ENCODE results near the gene TNFAIP2. TPM values are rescaled to one million over a fixed set of nuclear protein-coding genes. Genes with fewer than 3 reads are reported as not detected.
"Not testable (repeated sequence)": the region's sequence is repeated elsewhere in the genome, so short reads cannot be mapped to it uniquely, and the experiment has no call there.

The TNFAIP2 gene
- total RNA-seq, 1 experiment from 2014 or later = 9.4 TPM

DNA sequence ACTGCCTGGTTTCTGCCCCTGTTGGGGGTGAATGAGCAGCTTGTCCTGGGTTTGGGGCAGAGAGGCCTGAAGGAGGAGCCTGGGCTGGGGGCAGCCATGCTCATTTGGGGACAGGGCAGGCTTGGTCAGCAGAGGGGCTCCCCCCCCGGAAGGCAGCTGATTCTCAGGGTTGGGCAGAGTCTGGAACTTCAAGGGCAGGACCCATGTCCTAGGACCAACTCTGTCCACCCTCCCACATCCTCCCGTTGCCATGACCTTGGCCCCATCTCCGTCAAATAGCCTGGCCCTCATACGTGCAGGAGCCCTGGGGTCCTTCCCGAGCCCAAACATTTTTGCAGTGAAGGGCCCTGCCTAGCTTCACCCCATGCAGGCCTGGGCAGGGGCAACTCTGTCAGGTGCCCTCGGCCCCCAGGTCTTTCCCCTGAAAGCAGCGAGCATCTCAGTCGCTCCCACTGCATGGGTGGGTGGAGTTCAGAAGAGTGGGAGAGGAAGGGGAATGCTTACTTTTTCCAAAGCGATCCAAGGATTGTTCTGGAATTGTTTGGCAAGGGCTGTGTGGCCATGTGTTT lies 32.6 kb downstream of the TNFAIP2 start:
- DNase-seq (ENCODE audit: low read depth) = no peak

DNA sequence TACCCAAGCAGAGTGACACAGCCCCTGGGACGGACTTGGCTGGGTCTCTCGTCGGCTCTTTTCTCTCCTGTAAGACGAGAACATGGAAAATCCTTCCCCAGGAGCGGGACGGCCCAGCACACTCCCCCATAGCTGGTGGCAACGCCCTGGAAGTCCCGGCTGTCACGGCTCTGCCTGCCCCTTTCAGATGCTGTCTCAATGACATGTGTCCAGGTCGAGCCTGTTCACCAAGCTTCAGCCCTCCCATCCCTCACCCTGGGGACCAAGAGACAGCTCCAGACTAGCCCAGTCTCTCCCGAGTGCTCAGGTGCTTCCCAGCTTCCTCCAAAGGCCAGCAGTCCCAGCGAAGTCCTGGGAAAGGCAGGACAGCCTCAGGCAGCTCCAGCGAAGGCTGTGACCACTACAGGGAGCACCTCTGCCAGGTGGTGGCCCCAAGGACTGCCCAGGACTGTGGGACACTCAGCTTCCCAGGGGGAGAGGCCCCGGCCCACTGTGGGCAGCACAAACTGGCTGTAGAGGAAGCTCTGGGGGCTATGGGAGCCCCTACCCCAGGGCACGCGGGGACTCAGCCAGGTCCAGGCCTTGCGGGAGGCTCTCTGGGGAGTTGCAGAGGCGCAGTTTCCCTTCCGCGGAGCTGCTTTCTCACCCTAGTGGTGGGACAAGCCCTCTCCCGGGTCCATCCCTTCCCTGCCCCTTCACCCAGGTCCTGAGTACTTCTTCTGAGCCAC lies 33.6 kb downstream of the TNFAIP2 start:
- DNase-seq (ENCODE audit: low read depth) = no peak

DNA sequence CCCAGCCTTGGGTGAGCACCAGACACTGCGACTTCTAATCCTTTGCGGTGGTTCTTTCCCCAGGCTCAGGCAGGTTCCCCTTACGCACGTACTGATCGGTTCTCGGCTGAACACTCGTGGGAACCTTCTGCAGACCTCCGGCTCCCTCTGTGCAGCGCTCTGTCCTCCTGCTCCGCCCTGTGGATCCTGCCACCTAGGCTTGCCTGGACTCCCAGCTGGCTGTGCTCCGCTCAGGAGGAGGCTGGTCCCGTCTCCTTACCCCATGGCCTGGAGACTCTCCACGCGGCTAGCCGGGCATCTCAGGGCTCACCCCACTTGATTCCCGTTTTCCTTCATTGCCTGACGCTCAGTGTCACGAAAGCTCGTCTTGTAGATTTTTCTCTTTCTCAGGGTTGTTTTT lies 34.7 kb downstream of the TNFAIP2 start:
- no peak for DNase-seq (ENCODE audit: low read depth)

DNA sequence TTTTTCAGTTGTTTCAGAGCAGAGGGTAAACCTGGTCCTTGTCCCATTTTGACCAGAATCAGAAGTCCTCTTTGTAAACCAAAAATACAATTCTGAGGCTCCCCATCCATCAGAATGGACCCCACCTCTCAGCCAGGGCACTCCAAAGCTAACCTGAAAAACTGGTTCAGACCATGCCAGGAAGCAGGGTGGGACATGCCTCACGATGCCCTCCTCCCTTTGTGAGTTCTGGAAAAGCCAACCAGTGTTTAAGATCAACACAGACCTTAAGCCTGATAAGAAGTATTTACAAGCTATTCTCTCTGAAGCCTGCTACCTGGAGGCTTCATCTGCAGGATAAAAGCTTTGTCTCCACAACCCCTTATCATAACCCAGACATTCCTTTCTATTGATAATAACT lies 35.4 kb downstream of the TNFAIP2 start:
- DNase-seq (ENCODE audit: low read depth) = no peak

DNA sequence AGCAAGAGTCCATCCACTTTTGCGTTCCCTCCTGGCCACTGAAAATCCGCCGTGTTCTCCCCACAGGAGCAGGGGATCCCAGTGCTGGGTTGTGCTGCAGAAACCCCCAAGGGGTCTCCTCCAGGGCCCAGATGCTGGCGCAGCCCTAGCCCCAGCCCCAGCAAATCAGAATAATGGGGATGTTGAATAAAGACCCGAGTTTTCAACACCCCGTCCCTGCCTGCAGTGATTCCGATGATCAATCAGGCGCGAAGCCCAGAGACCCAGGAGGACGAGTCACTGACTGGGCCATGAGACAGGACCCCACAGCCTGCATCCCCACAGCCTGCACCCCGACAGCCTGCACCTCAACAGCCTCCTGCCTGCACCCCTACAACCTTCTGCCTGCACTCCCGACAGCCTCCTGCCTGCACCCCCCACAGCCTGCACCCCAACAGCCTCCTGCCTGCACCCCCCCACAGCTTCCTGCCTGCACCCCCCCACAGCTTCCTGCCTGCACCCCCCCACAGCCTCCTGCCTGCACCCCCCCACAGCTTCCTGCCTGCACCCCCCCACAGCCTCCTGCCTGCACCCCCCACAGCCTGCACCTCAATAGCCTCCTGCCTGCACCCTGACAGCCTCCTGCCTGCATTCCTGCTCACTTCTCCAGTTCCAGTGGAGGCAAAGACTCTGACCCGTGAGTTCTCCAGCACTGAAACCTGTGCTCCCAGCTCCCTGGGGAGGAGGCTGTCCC lies 37.2 kb downstream of the TNFAIP2 start:
- DNase-seq (ENCODE audit: low read depth) = no peak

DNA sequence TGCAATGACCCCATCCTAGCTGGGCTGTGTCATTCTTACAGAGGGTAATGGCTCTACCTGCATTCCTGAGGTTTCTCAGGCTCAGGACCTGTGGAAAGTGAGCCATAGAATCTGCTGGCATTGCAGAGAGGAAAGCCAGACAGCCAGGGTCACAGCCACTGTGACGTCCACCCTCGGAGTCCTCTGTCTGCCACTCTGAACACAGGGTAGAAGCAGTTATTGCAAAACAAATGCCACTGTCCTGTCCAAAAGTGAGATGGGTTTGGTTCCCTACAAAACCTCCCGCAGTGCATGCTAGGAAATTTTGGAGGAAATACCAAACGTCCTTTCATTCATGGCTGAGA lies 37.8 kb downstream of the TNFAIP2 start:
- DNase-seq (ENCODE audit: low read depth) = no peak

DNA sequence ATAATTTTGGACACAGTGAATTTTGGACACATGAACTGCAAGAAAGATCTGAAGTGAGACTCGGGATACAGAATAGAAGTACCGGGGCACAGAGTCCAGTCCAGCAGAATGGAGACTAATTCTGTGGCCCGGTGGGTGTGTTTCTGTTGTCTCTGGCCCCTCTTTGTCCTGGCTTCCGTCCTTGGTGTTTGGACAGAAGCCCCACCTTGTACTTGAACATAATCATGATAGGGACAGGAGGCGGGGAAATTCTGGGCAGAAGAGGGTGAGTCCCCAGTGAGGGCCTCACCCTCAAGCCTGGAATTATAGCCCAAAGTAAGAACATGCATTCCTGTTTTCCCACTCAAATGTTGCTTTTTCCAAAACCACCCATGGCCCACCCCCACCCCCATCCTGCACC lies 39.9 kb downstream of the TNFAIP2 start:
- DNase-seq (ENCODE audit: low read depth) = no peak

DNA sequence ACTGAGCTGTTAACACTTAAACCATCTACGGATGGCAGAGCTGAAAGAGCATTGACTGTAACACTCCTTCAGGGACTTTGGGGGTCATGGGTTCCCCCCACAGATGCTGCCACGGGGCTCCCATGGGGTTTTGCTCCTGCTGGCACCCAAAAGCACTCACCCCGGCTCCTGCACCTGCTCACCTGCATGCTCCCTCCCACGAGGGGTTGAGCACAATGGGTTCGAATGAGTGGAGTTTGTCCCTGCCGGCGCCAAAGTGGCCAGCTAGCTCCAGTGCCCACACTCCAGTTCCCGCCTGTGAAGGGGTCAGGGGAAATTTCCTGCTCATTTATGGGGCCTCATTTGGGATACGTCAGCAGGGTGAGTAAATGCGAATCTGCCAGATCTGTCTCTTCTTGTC lies 40.7 kb downstream of the TNFAIP2 start:
- DNase-seq (ENCODE audit: low read depth) = no peak

DNA sequence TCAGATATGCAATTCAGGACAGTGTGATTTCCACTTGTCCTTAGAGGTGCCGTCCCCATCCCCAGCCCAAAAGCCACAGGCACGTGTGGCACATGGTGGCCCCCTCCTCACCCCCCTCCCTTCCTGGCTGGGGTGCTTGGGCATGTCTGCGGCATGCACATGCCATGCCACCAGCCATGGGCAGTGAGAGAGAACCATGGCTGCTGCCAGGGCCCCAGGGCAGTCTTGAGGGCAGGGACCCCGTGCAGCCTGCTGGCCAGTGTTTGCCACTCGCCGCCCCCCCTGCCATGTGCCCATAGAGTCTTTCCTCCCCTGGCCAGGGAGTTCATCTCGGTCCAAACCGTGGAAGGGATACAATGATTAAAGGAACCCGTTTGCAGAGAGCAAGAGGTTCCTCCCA lies 41.5 kb downstream of the TNFAIP2 start:
- no peak for DNase-seq (ENCODE audit: low read depth)

DNA sequence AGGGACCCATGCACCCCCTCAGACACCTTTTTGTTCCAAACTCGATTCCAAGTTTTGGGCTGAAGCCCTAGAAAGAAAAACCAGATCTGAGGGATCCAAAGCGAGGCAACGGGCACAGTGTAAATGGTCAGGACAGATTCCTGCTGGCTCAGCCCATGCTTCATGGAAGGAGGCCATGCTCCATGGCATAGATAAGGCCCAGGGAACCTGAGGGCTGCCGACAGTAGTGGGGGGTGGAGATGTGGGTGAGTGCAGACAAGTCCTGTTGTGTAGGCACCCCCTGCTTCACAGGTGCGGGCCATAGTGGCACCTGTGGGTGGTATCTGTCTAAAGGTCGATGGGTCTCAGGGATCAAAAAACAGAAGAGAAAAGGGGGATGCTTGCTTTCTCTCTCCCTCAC lies 42.1 kb downstream of the TNFAIP2 start:
- DNase-seq (ENCODE audit: low read depth) = no peak

DNA sequence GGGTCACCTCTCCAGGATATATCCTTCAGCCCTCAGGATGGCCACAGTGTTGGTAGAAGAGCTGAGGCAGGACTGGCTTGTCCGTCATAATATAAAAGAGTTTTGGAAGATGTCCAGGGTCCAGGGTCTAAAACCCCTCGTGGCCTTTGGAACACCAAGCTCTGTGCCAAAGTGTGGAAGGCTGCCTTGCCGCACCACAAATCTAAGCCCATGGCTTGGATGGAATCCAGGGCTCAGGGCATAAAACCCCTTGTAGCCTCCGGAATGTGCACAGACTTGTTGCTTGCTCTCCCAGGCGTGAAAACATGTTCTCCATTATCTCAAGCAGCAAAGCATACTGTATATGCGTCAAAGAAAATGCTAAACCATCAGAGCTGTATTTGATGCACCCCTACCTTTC lies 46.7 kb downstream of the TNFAIP2 start:
- DNase-seq (ENCODE audit: low read depth) = no peak

DNA sequence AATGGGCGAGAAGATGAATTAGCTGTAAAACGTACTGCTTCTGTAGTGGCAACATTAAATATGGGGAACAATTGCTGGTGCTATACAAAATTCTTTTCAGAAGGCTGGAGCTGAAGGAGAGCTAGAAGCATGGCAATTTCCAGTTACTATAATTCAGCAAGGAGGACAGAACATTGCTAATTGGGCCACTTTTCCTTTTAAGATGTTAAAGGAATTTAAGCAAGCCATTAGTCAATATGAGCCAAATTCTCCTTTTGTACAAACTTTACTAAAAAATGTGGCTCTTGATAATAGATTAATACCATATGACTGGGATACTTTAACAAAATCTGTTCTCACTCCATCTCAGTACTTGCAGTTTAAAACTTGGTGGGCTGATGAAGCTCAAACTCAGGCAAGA lies 47.9 kb downstream of the TNFAIP2 start:
- DNase-seq (ENCODE audit: low read depth) = not testable (repeated sequence)

DNA sequence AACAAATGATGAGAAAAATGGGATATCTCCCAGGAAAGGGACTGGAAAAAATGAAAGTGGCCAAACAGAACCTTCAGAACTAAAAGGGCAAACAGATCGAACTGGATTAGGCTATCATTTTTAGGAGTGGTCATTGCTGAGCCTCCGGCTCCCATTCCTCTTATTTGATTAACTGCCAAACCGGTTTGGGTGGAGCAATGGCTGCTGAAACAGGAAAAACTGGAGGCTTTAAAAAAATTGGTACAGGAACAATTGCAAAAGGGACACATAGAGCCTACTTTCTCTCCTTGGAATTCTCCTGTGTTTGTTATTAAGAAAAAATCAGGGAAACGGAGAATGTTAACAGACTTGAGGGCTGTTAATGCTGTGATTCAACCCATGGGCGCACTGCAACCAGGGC lies 49.7 kb downstream of the TNFAIP2 start:
- DNase-seq (ENCODE audit: low read depth) = no peak

DNA sequence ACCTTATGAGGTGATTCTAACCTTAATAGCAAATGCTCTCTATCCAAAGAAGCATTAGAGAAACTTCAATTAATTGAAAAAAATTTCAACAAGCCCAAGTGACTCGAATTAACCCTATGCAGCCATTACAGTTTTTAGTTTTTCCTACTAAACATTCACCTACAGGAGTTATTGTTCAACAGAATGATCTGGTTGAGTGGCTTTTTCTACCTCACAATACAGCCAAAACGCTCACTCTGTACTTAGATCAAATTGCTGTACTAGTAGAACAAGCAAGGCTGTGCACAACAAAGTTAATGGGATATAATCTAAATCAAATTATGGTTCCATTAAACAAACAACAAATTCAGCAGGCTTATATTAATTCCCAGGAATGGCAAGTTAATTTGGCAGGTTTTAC lies 50.6 kb downstream of the TNFAIP2 start:
- DNase-seq (ENCODE audit: low read depth) = not testable (repeated sequence)

DNA sequence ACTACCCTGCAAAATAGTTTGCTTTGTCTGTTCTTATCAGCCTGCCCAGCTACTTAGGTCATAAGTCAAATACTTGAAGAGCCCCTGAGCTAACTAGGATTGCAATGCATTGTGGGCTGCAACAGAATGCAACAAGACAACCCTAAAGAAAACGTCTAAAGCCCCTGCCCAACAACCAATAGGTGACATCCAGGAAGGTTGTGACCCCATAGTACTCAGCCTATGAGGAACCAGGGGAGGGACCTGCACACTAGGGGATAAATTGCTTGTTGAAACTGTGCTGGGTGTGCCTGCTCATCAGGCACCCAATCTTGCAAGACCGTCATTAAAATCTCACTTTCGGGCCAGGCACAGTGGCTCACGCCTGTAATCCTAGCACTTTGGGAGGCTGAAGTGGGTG lies 52.9 kb downstream of the TNFAIP2 start:
- not testable (repeated sequence) for DNase-seq (ENCODE audit: low read depth)

DNA sequence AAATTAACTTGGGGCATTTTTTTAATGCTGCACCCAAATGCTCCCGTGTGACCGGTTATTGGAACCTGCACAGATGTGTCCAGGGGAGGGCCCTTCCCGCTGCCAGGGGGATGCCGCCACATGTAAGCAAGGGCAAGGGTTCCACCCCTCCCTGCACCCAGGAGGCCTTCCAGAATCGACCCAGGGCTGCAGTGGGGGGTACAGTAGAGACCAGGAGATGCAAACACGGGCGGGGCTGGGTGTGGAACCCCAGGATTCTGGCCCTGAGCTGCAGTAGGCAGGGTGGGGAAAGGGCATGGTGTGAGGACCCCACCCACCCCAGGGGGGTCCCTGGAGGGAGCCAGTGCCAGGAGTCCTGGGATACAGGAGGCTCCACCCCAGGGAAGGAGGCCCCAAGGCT lies 54.1 kb downstream of the TNFAIP2 start:
- DNase-seq (ENCODE audit: low read depth) = no peak

DNA sequence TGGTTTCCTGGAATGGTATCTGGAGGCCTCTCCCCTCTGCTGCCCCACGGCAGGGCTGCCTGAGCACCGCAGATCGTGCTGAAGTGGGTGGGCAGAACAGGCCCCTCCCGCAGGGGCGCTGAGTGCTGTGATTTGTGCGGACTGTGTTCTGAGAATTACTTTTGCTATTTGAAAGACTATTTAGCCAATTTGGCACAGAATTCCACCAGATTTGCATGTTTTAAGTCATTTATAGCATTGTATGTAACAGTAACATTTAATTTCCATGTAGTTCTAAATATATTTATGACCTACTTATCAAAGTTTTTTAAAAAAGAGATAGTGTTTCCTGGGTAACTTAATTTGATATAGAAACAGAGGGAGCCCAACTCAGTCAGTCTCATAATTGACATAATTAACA lies 55.3 kb downstream of the TNFAIP2 start:
- DNase-seq (ENCODE audit: low read depth) = no peak

DNA sequence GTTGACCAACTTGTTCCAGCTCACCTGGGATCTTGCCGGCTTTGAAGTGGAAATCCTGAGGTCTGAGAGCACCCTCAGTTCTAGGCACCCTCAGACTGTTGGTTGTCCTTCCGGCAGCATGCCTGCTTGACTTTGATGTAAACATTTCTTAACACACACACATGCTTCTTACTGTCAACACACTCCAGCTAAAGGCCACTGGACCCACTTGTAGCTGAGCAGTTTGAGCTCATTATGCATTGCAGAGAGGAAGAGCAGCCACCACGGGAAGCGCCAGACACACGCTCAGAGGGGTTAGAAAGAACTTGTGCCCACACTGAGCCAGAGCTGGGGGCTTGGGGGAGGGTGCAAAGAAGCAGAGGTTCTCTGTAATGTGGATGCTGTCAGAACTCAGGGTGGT lies 55.8 kb downstream of the TNFAIP2 start:
- DNase-seq (ENCODE audit: low read depth) = no peak

DNA sequence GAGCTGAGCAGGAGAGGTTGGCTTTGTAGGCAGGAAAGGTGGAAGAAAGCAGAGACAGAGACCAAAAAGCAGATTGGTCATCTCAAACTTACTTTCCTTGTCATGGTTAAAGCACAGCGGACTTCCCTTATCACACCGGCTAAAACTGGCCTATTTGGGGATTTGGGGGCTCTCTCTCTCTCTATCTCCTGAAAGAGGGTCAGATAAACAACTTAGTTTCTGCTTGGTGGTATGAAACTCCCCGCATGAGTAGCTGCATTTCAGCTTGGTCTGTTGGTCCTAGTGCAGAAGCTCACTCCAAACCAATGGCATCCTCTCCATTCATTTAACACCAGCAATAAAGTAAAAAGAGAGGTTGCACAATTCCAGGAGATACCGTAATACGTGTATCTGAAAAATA lies 57.1 kb downstream of the TNFAIP2 start:
- DNase-seq (ENCODE audit: low read depth) = no peak

DNA sequence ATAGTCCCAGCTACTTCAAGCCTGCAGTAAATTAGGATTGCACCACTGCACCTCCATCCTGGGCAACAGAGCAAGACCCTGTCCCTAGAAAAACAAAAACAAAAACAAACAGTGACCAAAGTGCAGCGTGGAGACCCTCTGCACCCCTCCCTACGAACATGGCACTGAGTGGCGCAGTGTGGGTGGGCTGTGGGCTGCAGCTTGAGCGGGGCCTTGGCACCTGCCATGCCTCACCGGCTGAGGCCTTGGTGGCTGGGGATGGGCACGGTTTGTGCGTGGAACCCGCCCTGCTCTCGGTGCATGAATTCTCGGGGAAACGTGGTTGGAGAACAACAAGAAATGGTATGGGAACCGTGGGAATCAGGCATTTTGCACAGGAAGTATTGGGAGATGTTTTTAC lies 60.8 kb downstream of the TNFAIP2 start:
- DNase-seq (ENCODE audit: low read depth) = no peak

DNA sequence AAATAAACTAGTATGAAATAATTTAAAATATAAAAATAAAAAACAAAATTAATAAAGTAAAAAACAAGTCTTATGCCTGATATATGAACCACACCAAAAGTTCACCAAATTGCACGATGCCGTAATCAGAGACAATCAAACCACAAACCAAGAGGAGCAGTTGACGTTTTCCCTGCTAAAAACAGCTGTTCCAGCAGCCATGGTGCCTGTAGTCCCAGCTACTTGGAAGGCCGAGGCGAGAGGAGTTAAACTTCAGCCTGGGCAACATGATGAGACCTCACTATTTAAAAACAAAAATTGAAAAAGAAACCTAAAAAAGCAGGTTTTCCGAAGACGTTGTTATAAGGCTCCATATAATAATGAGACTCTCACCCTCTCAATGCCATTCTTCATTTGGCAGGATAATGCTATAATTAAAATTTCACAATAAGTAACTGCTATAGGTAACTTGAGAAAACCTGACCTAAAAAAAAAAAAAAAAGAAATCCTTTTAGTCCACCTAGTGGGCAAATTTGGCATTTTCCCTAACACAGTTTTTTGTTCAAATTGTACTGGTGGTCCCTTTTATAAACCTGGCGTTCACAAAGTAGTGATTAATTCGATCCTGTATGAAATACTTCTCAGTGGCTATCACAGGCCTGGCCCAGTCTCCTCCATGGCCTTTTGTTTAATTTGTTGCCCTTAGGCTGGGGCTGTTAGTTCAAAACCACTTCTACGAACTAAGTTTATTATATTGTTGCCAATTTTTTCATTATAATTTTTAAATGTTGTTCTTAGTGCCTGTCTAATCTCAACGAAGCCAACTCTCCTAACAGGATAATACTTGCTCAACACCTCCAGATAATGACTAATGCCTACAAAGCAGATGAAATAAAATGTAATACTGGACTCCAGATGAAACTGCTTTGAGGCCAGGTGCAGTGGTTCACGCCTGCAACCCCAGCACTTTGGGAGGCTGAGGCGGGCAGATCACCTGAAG lies 62.1 kb downstream of the TNFAIP2 start:
- DNase-seq (ENCODE audit: low read depth) = peak; percentile 74

DNA sequence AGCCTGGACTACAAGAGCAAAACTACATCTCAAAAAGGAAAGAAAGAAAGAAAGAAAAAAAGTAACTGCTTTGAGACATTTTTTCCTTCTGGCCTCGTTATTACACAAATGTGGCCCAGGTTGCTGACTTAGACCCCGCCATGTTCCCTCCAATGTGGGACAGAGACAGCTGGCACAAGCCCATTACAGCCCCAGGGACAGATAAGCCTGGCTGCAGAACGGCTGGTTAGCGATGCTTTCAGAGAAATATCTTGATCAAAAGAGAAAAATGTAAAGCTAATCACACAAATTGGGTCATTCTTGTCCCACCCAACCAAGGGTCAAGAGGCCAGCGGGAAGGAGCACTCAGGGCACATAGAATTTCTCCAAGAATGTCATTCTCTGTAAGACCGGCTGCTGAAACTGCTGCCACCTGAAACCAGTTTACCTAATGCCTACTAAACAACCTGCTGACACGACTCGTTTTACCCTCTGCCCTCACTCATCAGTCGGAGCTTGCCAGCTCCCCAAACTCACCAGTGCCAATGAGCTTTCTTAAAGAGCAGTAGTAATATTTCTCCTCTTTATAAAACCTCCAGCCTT lies 63.1 kb downstream of the TNFAIP2 start:
- no peak for DNase-seq (ENCODE audit: low read depth)
